Neuronal stem cell (in vitro differentiated cells): ENCODE data around the gene RELN.

Experiments used
- DNase-seq: peaks from one replicate; pipeline ENCODE4 v3.0.0-alpha.2; 2013; ENCODE audit warnings: low spot score
- H2AFZ ChIP-seq: one replicate; pipeline ENCODE4 v1.6.1; 2013; ENCODE audit warnings: mild to moderate bottlenecking, low read length, inconsistent platforms
- H2AK5ac ChIP-seq: 2 replicates; pipeline ENCODE4 v1.6.1; 2013; ENCODE audit warnings: low read depth, mild to moderate bottlenecking, inconsistent platforms, low read length, moderate library complexity, mixed read lengths
- H2BK120ac ChIP-seq: 2 replicates; pipeline ENCODE4 v1.6.1; 2013; ENCODE audit warnings: low read depth, mild to moderate bottlenecking, inconsistent platforms, low read length, moderate library complexity, mixed read lengths
- H2BK12ac ChIP-seq: one replicate; pipeline ENCODE4 v1.6.1; 2013; ENCODE audit warnings: low read length, inconsistent platforms
- H2BK15ac ChIP-seq: 2 replicates; pipeline ENCODE4 v1.6.1; 2013; ENCODE audit warnings: mild to moderate bottlenecking, low read length, inconsistent platforms, mixed read lengths
- H2BK5ac ChIP-seq: one replicate; pipeline ENCODE4 v1.6.1; 2013; ENCODE audit warnings: inconsistent platforms, mild to moderate bottlenecking, low read length, moderate library complexity
- H3K14ac ChIP-seq: one replicate; pipeline ENCODE4 v1.6.1; 2013; ENCODE audit warnings: low read length, inconsistent platforms
- H3K18ac ChIP-seq: 2 replicates; pipeline ENCODE4 v1.6.1; 2013; ENCODE audit warnings: low read length, inconsistent platforms
- H3K23ac ChIP-seq: 2 replicates; pipeline ENCODE4 v1.6.1; 2013; ENCODE audit warnings: low read depth, mild to moderate bottlenecking, mixed read lengths, low read length, inconsistent platforms; ENCODE audit not compliant: poor library complexity
- H3K27ac ChIP-seq: replicated peaks from 3 replicates; pipeline ENCODE4 v1.5.1; 2013; ENCODE audit warnings: low read length, inconsistent platforms
- H3K27me3 ChIP-seq, 3 experiments: 2 replicates each; pipeline ENCODE4 v1.6.1; 2013; ENCODE audit warnings: low read length in 3 of 3, mild to moderate bottlenecking in 2 of 3, inconsistent platforms in 1 of 3, low read depth in 1 of 3, mixed read lengths in 1 of 3, moderate library complexity in 1 of 3; ENCODE audit not compliant: control insufficient read depth in 3 of 3, insufficient read depth in 3 of 3
- H3K36me3 ChIP-seq, 2 donors: replicated peaks in 1 of 2; 2 replicates each; pipeline ENCODE4 v1.6.1; 2013; ENCODE audit warnings: low read length in 2 of 2; ENCODE audit not compliant: control insufficient read depth in 2 of 2, insufficient read depth in 2 of 2
- H3K4ac ChIP-seq: 2 replicates; pipeline ENCODE4 v1.6.1; 2013; ENCODE audit warnings: inconsistent platforms, mild to moderate bottlenecking, low read length, moderate library complexity
- H3K4me1 ChIP-seq, 2 donors: 1 replicate in 1 of 2; 2 replicates in 1 of 2; pipeline ENCODE4 v1.6.1; 2013; ENCODE audit warnings: low read length in 2 of 2, low read depth in 1 of 2; ENCODE audit not compliant: control insufficient read depth in 2 of 2, insufficient read depth in 1 of 2
- H3K4me2 ChIP-seq: one replicate; pipeline ENCODE4 v1.6.1; 2013; ENCODE audit warnings: mild to moderate bottlenecking, low read length, inconsistent platforms; ENCODE audit not compliant: insufficient read depth, poor library complexity, severe bottlenecking
- H3K4me3 ChIP-seq, 2 donors: 2 replicates each; pipeline ENCODE4 v1.5.1; 2013; ENCODE audit warnings: low read length in 2 of 2, mild to moderate bottlenecking in 2 of 2, inconsistent platforms in 1 of 2, moderate library complexity in 1 of 2
- H3K79me1 ChIP-seq: one replicate; pipeline ENCODE4 v1.6.1; 2013; ENCODE audit warnings: low read depth, mild to moderate bottlenecking, inconsistent platforms, low read length, moderate library complexity
- H3K9ac ChIP-seq: one replicate; pipeline ENCODE4 v1.6.1; 2013; ENCODE audit warnings: mild to moderate bottlenecking, low read depth, low read length, inconsistent platforms; ENCODE audit not compliant: poor library complexity
- H3K9me3 ChIP-seq, 2 donors: replicated peaks in 1 of 2; 2 replicates each; pipeline versions ENCODE3 to v1.6.1; 2013; ENCODE audit warnings: low read length in 2 of 2, mild to moderate bottlenecking in 2 of 2, inconsistent platforms in 1 of 2, low read depth in 1 of 2, mixed read lengths in 1 of 2, moderate library complexity in 1 of 2; ENCODE audit not compliant: control insufficient read depth in 2 of 2, insufficient read depth in 1 of 2
- H4K8ac ChIP-seq: one replicate; pipeline ENCODE4 v1.6.1; 2013; ENCODE audit warnings: low read depth, mild to moderate bottlenecking, inconsistent platforms, low read length, moderate library complexity
- H4K91ac ChIP-seq: one replicate; pipeline ENCODE4 v1.6.1; 2013; ENCODE audit warnings: low read length, low read depth, mild to moderate bottlenecking, inconsistent platforms; ENCODE audit not compliant: poor library complexity
- WGBS, 2 donors: extraction: QIAGEN DNeasy Blood & Tissue Kit; methylation state at CpG; one replicate each; pipeline ENCODE4 v1.1.7; 2013; ENCODE audit warnings: missing lambda C conversion rate in 2 of 2, mixed read lengths in 1 of 2; ENCODE audit not compliant: insufficient read length in 2 of 2, insufficient replicate concordance in 1 of 2; ENCODE audit errors: extremely low coverage in 2 of 2; 5-methylcytosine and 5-hydroxymethylcytosine counted together

Gene RELN

DNA sequence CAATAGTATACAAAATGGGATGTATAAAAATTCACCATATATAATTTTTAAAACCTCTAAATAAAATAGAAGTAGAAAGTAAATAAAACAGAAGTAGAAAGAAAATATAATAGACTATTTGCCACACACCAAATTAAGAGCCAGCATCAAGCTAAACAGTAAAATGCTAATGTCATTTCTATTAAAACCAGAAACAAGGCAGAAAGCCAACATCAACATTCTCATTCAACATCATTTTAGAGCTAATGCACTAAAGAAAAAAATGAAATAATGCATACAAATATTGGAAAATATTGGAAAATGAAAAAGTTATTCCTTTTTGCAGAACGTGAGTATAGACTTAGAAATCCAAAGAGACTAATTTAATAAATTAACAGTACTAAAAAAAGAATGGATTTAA, 23.4 kb upstream of the RELN start:
- no peaks in the 10 kb centered on the region for H3K27me3 ChIP-seq
- H2AFZ ChIP-seq: no peak overlapping the region
- H2BK5ac ChIP-seq: no peak overlapping the region
- H3K9me3 ChIP-seq: no peaks in the 10 kb centered on the region
- no peak overlapping the region for H2BK120ac ChIP-seq
- H2AK5ac ChIP-seq: no peak overlapping the region
- H3K4ac ChIP-seq: no peak overlapping the region
- H3K4me3 ChIP-seq: no peak overlapping the region
- DNase-seq: no peak
- no peak overlapping the region for H4K8ac ChIP-seq
- H2BK15ac ChIP-seq: no peak overlapping the region
- no peaks in the 10 kb centered on the region for H3K79me1 ChIP-seq
- no peak overlapping the region for H2BK12ac ChIP-seq
- no peak overlapping the region for H3K9ac ChIP-seq
- H3K18ac ChIP-seq: no peak overlapping the region
- no peak overlapping the region for H3K23ac ChIP-seq
- no peaks in the 10 kb centered on the region for H3K36me3 ChIP-seq
- no CpG with 5 or more reads among the region's 1 CpG for WGBS, 2 donors
- no peak overlapping the region for H3K4me2 ChIP-seq
- no peak overlapping the region for H3K27ac ChIP-seq
- H4K91ac ChIP-seq: no peak overlapping the region
- H3K4me1 ChIP-seq: peaks cover 0 to 1% of the 10 kb centered on the region in 2 donors
- H3K14ac ChIP-seq: no peak overlapping the region

DNA sequence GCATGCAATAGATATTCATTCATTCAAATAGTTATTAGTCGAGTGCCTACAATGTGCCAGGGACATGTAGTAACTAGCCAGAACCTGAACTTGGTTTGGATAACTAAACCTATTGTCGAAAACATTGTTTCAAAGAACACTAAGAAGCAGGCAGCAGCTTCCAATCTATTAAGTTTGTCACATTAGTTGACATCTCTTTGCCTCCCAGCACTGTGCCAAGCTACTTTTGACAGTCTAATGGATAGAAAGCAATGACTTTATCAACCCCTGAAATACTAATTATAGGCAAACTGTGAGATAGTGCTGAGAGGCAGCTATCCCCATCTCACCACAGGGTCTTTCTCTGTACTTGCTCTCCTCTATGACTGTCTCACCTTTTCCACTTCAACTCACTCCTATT, 22.4 kb upstream of the RELN start:
- DNase-seq: no peak
- no peak overlapping the region for H2BK15ac ChIP-seq
- no CpG with 5 or more reads among the region's 2 CpGs for WGBS, 2 donors

DNA sequence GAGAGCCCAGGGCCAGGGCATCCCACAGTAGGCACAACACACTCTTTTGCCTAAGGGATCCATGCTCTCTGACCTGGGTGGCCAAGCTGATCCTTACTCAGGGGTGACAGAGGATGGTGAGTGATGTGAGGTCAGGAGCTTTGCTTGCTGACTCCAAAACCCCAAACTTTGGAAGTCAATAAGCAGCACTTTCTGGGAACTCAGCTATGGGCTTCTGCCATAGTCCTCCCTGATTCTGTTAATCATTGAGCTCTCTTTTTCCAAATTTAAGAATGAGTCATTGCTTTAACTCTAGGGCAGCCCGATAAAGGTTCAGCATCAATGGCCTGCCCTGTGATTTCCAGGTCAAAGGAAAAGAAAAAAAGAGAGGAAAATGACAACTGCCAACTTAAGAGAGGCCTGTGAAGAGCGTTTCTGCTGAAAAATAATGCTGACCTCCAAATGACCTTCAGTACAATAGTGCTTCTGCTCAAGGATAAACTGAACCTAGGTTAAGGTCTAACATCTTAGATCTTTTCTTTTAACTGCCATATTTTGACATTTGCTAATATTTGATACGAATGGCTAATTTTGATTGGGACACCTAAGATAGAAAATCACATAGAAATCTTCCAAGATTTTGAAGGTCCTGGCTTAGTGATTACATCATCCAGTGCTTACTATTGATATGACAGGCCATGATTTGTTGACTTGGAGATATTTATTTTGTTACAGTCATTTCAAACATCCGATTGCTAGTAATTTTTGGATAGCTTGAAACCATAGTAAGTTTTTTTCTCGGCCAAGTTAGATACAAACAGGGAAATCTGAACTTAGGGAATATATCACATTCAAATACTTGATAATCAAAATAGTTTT, 20.8 kb upstream of the RELN start:
- whole genome bisulfite sequencing, 2 donors: no CpG with 5 or more reads among the region's 5 CpGs

More for the DNA sequence above, 22.4 kb upstream of the RELN start:
- H3K23ac ChIP-seq: no peak overlapping the region
- H3K27ac ChIP-seq: no peak overlapping the region
- no peak overlapping the region for H2BK5ac ChIP-seq
- no peak overlapping the region for H3K4me3 ChIP-seq
- H3K9me3 ChIP-seq: no peaks in the 10 kb centered on the region
- no peak overlapping the region for H4K8ac ChIP-seq
- no peaks in the 10 kb centered on the region for H3K27me3 ChIP-seq
- H3K4me2 ChIP-seq: no peak overlapping the region
- no peak overlapping the region for H3K9ac ChIP-seq
- no peak overlapping the region for H2BK120ac ChIP-seq
- no peak overlapping the region for H3K4ac ChIP-seq
- peaks cover 0 to 1% of the 10 kb centered on the region in 2 donors for H3K4me1 ChIP-seq
- H2AFZ ChIP-seq: no peak overlapping the region
- no peaks in the 10 kb centered on the region for H3K36me3 ChIP-seq
- H2AK5ac ChIP-seq: no peak overlapping the region
- no peak overlapping the region for H3K14ac ChIP-seq
- H3K18ac ChIP-seq: no peak overlapping the region
- H3K79me1 ChIP-seq: no peaks in the 10 kb centered on the region
- no peak overlapping the region for H4K91ac ChIP-seq
- H2BK12ac ChIP-seq: no peak overlapping the region

DNA sequence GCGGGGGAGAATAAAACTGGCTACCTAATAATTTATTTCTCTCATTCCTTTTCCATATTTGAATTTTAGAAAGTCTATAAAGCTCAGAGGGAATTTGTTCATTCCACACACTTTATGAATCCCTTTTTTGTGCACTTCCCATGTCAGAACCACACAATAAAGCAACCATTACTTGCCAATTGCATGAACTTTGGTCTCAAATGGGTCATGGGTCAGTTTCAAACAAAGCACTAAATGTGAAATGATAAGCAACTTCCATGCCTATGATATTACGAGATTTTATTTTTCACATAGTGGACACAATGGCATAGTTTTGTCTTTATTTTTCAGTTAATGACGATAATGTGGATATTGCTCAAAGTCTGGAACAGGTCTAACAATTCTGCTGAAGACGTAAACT, 18.6 kb upstream of the RELN start:
- H2BK15ac ChIP-seq: no peak overlapping the region
- no peaks in the 10 kb centered on the region for H3K9me3 ChIP-seq
- H2BK12ac ChIP-seq: no peak overlapping the region
- no peak overlapping the region for H3K14ac ChIP-seq
- DNase-seq: no peak
- H3K4me1 ChIP-seq: peaks cover 0 to 1% of the 10 kb centered on the region in 2 donors
- no peak overlapping the region for H2AFZ ChIP-seq
- H3K27ac ChIP-seq: no peak overlapping the region
- no peak overlapping the region for H3K4me3 ChIP-seq
- H3K18ac ChIP-seq: no peak overlapping the region
- H3K9ac ChIP-seq: no peak overlapping the region
- H2BK5ac ChIP-seq: no peak overlapping the region
- no peak overlapping the region for H2BK120ac ChIP-seq
- no peak overlapping the region for H3K4ac ChIP-seq
- no peak overlapping the region for H2AK5ac ChIP-seq
- no peaks in the 10 kb centered on the region for H3K27me3 ChIP-seq
- WGBS, 2 donors: no CpG with 5 or more reads among the region's 4 CpGs
- H3K36me3 ChIP-seq: no peaks in the 10 kb centered on the region
- H3K4me2 ChIP-seq: no peak overlapping the region
- no peak overlapping the region for H3K23ac ChIP-seq
- no peak overlapping the region for H4K91ac ChIP-seq
- H3K79me1 ChIP-seq: no peaks in the 10 kb centered on the region
- H4K8ac ChIP-seq: no peak overlapping the region

More for the DNA sequence above, 20.8 kb upstream of the RELN start:
- no peak overlapping the region for H3K9ac ChIP-seq
- peaks cover 0 to 1% of the 10 kb centered on the region in 2 donors for H3K4me1 ChIP-seq
- H3K4me3 ChIP-seq: no peak overlapping the region
- H3K18ac ChIP-seq: no peak overlapping the region
- no peaks in the 10 kb centered on the region for H3K36me3 ChIP-seq
- no peak overlapping the region for H3K27ac ChIP-seq
- no peaks in the 10 kb centered on the region for H3K79me1 ChIP-seq
- H2BK15ac ChIP-seq: no peak overlapping the region
- no peak overlapping the region for H4K91ac ChIP-seq
- H3K23ac ChIP-seq: no peak overlapping the region
- no peaks in the 10 kb centered on the region for H3K9me3 ChIP-seq
- no peak overlapping the region for H2BK5ac ChIP-seq
- H3K4me2 ChIP-seq: no peak overlapping the region
- no peak overlapping the region for H2BK12ac ChIP-seq
- no peak for DNase-seq
- H3K14ac ChIP-seq: no peak overlapping the region
- H3K4ac ChIP-seq: no peak overlapping the region
- no peaks in the 10 kb centered on the region for H3K27me3 ChIP-seq
- no peak overlapping the region for H4K8ac ChIP-seq
- H2AK5ac ChIP-seq: no peak overlapping the region
- H2AFZ ChIP-seq: no peak overlapping the region
- H2BK120ac ChIP-seq: no peak overlapping the region
